ENCODE data around the gene ZSCAN9. TPM values are rescaled to one million over a fixed set of nuclear protein-coding genes. Genes with fewer than 3 reads are reported as not detected.

ZSCAN9 gene
- total and polyA plus RNA-seq, 9 of the 15 experiments (the other 6 are each of a cell fraction or from before 2014, with no cell fraction given): 18.8 to 48.9 (median 28.7) TPM

GRCh38 chr6:28252009-28252975 is 27.2 kb downstream of the ZSCAN9 start, which contains the start of gene ZKSCAN4 (continued):
- TF ChIP-seq BRF2 (IDR thresholded peaks at IDR 0.05; ENCODE audit: borderline replicate concordance, insufficient read depth, insufficient read length) (no peak), TARDBP (IDR thresholded peaks at IDR 0.05) (peak; percentile 83), TOE1 (IDR thresholded peaks at IDR 0.05; ENCODE audit: borderline replicate concordance) (peak; percentile 66), TOE1 (CRISPR knock-in tag; IDR thresholded peaks at IDR 0.05; ENCODE audit: borderline replicate concordance, low read depth) (no peak; the same call in 1 of the 2 replicates), EHMT2 (IDR thresholded peaks at IDR 0.05) (peak; percentile 55; the same call in 1 of the 2 replicates), JUND (IDR thresholded peaks at IDR 0.05; ENCODE audit: borderline replicate concordance, low read depth, low read length) (peak; percentile 73), JUND (tag; IDR thresholded peaks at IDR 0.05; ENCODE audit: borderline replicate concordance, low read depth, low read length) (peak; percentile 43; the same call in 1 of the 3 replicates), ZNF583 (CRISPR knock-in tag; IDR thresholded peaks at IDR 0.05) (peak; percentile 29; the same call in 1 of the 2 replicates), MYC (IDR thresholded peaks at IDR 0.05; ENCODE audit: low read depth, low read length) (0 out of 2 replicates have a peak, but pooled peaks have one; percentile 56), MYC (CRISPR knock-in tag; IDR thresholded peaks at IDR 0.05; ENCODE audit: borderline replicate concordance, low read depth) (no peak), ETV1 (tag; conservative IDR thresholded peaks at IDR 0.05; ENCODE audit: low read depth) (peak; percentile 91), RB1 (IDR thresholded peaks at IDR 0.05; ENCODE audit: low read depth) (peak; percentile 76), ZNF764 (CRISPR knock-in tag; IDR thresholded peaks at IDR 0.05; ENCODE audit: low read depth) (peak; percentile 68; the same call in 1 of the 2 replicates), ZBTB9 (CRISPR knock-in tag; IDR thresholded peaks at IDR 0.05) (peak; percentile 67; the same call in 1 of the 2 replicates), ATF7 (IDR thresholded peaks at IDR 0.05) (peak; percentile 77), ZNF24 (IDR thresholded peaks at IDR 0.05) (peak; percentile 67; the same call in 1 of the 2 replicates), THRAP3 (IDR thresholded peaks at IDR 0.05; ENCODE audit: borderline replicate concordance) (peak; percentile 83; the same call in 1 of the 2 replicates), ZNF592 (IDR thresholded peaks at IDR 0.05) (peak; percentile 34; the same call in 1 of the 2 replicates), ZNF184 (CRISPR knock-in tag; IDR thresholded peaks at IDR 0.05) (no peak), RCOR1 (IDR thresholded peaks at IDR 0.05; ENCODE audit: borderline replicate concordance in 1 of 2, low read depth in 2 of 2, low read length in 2 of 2) (no peak)

Data from K562 (cell line).